ENCODE measurements around the gene TSPAN10.

Gene TSPAN10

DNA sequence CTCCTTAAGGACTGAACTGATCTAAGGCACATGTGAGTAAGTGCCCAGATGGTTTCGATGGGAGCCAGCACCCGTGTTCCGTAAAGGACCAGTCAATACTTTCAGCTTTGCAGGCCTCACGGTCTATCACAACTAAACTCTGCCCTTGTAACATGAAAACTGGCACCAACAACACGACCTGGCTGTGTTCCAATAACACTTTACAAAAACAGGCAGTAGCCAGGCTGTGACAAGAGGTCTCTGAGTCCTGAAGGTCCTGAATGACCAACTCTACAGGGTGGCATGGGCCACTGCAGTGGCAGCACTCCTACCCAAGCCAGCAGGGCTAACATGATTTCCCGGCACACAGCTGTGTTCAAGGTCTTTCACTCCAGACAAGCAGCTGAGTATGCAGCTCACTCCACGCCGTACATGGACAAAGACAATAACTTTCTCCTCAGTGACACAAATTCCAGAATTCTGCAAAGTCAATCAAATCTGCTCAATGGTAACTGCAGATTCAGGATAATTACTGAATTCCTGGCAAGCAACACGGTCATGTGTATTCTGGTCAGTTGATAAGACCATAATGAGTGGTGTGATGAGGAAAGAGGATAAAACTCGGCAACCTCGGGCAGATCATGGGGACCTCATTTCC is 15.4 kb upstream of the TSPAN10 start:
- TF ChIP-seq, protein P1, sequence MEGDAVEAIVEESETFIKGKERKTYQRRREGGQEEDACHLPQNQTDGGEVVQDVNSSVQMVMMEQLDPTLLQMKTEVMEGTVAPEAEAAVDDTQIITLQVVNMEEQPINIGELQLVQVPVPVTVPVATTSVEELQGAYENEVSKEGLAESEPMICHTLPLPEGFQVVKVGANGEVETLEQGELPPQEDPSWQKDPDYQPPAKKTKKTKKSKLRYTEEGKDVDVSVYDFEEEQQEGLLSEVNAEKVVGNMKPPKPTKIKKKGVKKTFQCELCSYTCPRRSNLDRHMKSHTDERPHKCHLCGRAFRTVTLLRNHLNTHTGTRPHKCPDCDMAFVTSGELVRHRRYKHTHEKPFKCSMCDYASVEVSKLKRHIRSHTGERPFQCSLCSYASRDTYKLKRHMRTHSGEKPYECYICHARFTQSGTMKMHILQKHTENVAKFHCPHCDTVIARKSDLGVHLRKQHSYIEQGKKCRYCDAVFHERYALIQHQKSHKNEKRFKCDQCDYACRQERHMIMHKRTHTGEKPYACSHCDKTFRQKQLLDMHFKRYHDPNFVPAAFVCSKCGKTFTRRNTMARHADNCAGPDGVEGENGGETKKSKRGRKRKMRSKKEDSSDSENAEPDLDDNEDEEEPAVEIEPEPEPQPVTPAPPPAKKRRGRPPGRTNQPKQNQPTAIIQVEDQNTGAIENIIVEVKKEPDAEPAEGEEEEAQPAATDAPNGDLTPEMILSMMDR (IDR thresholded peaks at IDR 0.05; ENCODE audit: low read depth, low read length), result no peak
- Histone ChIP-seq H3K36me3 (peaks cover 73% of the 10 kb centered on the region), H3K9me3 (no peaks in the 10 kb centered on the region; the same call in 1 of the 2 replicates), H3K4me1 (no peaks in the 10 kb centered on the region; the same call in 1 of the 2 replicates), H3K4me3 (ENCODE audit: low read depth, low read length) (no peak overlapping the region), H3K27me3 (no peaks in the 10 kb centered on the region)
- DNase-seq, result no peak

DNA sequence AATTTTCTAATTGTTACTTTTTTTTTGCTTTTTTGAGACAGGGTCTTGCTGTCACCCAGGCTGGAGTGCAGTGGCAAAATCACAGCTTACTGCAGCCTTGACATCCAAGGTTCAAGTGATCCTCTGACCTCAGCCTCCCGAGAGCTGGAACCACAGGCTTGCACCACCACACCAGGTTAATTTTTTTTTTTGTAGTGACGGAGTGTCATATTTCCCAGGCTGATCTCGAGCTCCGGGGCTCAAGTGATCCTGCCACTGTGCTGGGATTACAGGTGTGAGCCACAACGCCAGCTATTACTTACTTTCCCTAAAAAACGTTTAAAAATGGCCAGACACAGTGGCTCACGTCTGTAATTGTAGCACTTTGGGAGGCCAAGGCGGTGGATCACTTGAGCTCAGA is 6.7 kb upstream of the TSPAN10 start:
- Histone ChIP-seq H3K4me1 (no peaks in the 10 kb centered on the region), H3K4me3 (ENCODE audit: low read depth, low read length) (no peak overlapping the region), H3K36me3 (peaks cover 41% of the 10 kb centered on the region), H3K27me3 (no peaks in the 10 kb centered on the region), H3K9me3 (no peaks in the 10 kb centered on the region)
- TF ChIP-seq, protein P1 (IDR thresholded peaks at IDR 0.05; ENCODE audit: low read depth, low read length), result no peak
- DNase-seq, result no peak

DNA sequence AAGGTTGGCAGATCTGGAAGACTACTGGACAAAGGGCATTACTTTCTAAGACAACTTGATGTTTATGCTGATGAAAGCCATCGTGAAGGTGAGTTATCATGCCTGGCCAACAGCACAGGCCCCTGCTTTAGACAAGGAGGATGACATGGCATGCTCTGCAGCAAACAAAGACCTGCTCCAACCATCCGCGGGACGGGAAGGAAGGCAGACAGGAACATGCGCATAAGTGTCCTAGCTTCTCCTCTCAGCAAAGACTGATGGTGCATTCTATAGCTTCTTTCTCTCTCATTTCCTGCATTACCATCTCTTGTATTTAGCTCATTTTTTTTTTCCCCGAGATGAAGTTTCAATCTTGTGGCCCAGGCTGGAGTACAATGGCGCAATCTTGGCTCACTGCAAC is 5.5 kb upstream of the TSPAN10 start:
- no peak for DNase-seq
- H3K27me3 ChIP-seq, result no peaks in the 10 kb centered on the region
- TF ChIP-seq, protein P1 (IDR thresholded peaks at IDR 0.05; ENCODE audit: low read depth, low read length), result no peak
- H3K4me1 ChIP-seq, result no peaks in the 10 kb centered on the region
- H3K4me3 ChIP-seq (ENCODE audit: low read depth, low read length), result no peak overlapping the region
- H3K9me3 ChIP-seq, result no peaks in the 10 kb centered on the region
- peaks cover 36% of the 10 kb centered on the region for H3K36me3 ChIP-seq

DNA sequence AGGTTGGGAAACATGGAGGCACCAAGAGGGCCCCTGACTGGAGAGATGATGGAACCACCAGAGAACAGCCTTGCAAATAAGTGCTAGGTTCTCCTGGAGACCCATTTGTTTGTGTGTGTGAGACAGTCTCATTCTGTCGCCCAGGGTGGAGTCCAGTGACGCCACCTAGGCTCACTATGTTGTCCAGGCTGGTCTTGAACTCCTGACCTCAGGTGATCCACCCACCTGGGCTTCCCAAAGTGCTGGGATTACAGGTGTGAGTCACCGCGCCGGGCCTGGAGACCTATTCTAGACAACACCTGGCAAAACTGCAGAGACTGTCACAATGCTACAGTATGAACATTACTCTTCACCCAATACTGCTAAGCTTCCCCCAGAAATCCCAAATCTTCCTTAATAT is 1.6 kb upstream of the TSPAN10 start:
- Histone ChIP-seq H3K9me3 (no peaks in the 10 kb centered on the region), H3K36me3 (peaks cover 5% of the 10 kb centered on the region), H3K4me1 (peaks cover 2% of the 10 kb centered on the region; the same call in 1 of the 2 replicates), H3K27me3 (no peaks in the 10 kb centered on the region), H3K4me3 (ENCODE audit: low read depth, low read length) (peak overlapping the region; percentile 88)
- TF ChIP-seq, protein P1 (IDR thresholded peaks at IDR 0.05; ENCODE audit: low read depth, low read length), result no peak
- DNase-seq, result no peak

DNA sequence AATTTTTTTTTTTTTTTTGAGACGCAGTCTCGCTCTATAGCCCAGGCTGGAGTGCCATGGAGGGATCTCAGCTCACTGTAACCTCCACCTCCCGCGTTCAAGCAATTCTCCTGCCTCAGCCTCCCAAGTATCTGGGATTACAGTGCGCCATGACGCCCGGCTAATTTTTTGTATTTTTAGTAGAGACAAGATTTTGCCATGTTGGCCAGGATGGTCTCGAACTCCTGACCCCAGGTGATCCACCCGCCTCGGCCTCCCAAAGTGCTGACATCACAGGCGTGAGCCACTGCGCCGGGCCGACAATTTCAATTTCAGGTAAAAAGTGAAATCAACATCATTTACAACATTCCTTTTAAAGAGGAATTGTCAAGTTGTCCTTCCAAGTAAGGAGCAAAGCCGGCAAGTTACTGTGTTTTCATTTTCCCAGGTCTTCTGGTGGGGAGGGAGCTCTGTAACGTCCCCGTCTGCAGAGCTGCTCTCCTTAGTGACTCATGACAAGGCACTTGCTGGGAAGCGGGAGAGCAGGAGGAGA is 957 bp upstream of the TSPAN10 start:
- Histone ChIP-seq H3K9me3 (no peaks in the 10 kb centered on the region), H3K36me3 (peaks cover 2% of the 10 kb centered on the region), H3K4me3 (ENCODE audit: low read depth, low read length) (peak overlapping the region; percentile 88), H3K4me1 (peaks cover 2% of the 10 kb centered on the region; the same call in 1 of the 2 replicates), H3K27me3 (no peaks in the 10 kb centered on the region)
- TF ChIP-seq, protein P1 (IDR thresholded peaks at IDR 0.05; ENCODE audit: low read depth, low read length), result no peak
- DNase-seq, result no peak

DNA sequence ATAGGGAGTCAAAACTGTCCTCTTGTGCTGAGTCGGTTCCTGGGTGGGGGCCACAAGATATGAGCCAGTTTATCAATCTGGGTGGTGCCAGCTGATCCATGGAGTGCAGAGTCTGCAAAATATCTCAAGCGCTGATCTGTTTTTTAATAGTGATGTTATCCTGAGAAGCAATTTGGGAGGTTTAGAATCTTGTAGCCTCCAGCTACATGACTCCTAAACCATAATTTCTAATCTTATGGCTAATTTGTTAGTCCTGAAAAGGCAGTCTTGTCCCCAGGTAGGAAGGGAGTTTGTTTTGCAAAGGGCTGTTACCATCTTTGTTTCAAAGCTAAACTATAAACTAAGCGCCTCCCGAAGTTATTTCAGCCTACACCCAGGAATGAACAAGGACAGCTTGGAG is 1.7 kb downstream of the TSPAN10 start:
- no peak for DNase-seq
- H3K36me3 ChIP-seq, result no peaks in the 10 kb centered on the region; the same call in 1 of the 2 replicates
- H3K9me3 ChIP-seq, result no peaks in the 10 kb centered on the region
- no peaks in the 10 kb centered on the region for H3K27me3 ChIP-seq
- H3K4me1 ChIP-seq, result peaks cover 2% of the 10 kb centered on the region; the same call in 1 of the 2 replicates
- no peak overlapping the region for H3K4me3 ChIP-seq (ENCODE audit: low read depth, low read length)
- TF ChIP-seq, protein P1 (IDR thresholded peaks at IDR 0.05; ENCODE audit: low read depth, low read length), result no peak
